ENCODE results near the gene LRRC2. TPM values are rescaled to one million over a fixed set of nuclear protein-coding genes. Genes with fewer than 3 reads are reported as not detected.

The LRRC2 gene
- polyA plus RNA-seq, 3 donors = not detected

GRCh38 chr3:46533091-46533490 is 33.0 kb downstream of the LRRC2 start:
- H3K36me3 ChIP-seq (replicated peaks in 1 of 2; ENCODE audit: control insufficient read depth in 1 of 2, insufficient read depth in 2 of 2, low read length in 2 of 2) = no peaks in the 10 kb centered on the region
- WGBS (ENCODE audit: insufficient coverage) = 83% methylated on average over 1 of the region's 3 CpGs
- H3K4me3 ChIP-seq (replicated peaks in 1 of 3; ENCODE audit: low read depth in 2 of 3, low read length in 3 of 3) = no peak overlapping the region
- Mint-ChIP-seq H3K36me3 (no peaks in the 10 kb centered on the region), H3K27ac (no peak overlapping the region), H3K4me3 (no peak overlapping the region), H3K4me1 (peaks cover 4% of the 10 kb centered on the region), H3K9me3 (peaks cover 0 to 3% (median 0%) of the 10 kb centered on the region in 7 donors), H3K27me3 (ENCODE audit: low read depth in 3 of 3) (peaks cover 2 to 6% (median 6%) of the 10 kb centered on the region in 3 donors)
- H3K9ac ChIP-seq (ENCODE audit: insufficient read depth, low read length, poor library complexity, severe bottlenecking) = no peak overlapping the region
- no peak for DNase-seq
- no peak overlapping the region for H3K4me2 ChIP-seq (replicated peaks; ENCODE audit: extremely low read depth, low read length, poor library complexity, severe bottlenecking)
- H3K4me1 ChIP-seq (ENCODE audit: control insufficient read depth in 1 of 2, insufficient read depth in 2 of 2, low read length in 2 of 2) = peaks cover 6% of the 10 kb centered on the region in 2 donors
- H3K79me2 ChIP-seq (ENCODE audit: insufficient read depth, low read length) = no peaks in the 10 kb centered on the region
- no peaks in the 10 kb centered on the region for H3K9me3 ChIP-seq (replicated peaks in 1 of 2; ENCODE audit: control insufficient read depth in 1 of 2, insufficient read depth in 1 of 2, low read length in 2 of 2)
- no peaks in the 10 kb centered on the region for H3K27me3 ChIP-seq (ENCODE audit: control insufficient read depth in 2 of 2, insufficient read depth in 2 of 2, low read length in 2 of 2)
- no peak for TF ChIP-seq CTCF (IDR thresholded peaks at IDR 0.05)
- intact Hi-C loops (cut with micrococcal nuclease) = no loop called here
- no peak overlapping the region for H3K27ac ChIP-seq (ENCODE audit: low read depth in 1 of 2, low read length in 2 of 2)
- no peaks in the 10 kb centered on the region for H4K20me1 ChIP-seq (ENCODE audit: insufficient read depth, low read length)
- no peak overlapping the region for H2AFZ ChIP-seq (ENCODE audit: insufficient read depth, low read depth, low read length, poor library complexity, severe bottlenecking)

- Mint-ChIP-seq H3K36me3 (no peaks in the 10 kb centered on the region), H3K27ac (no peak overlapping the region), H3K9me3 (peaks cover 0 to 4% (median 0%) of the 10 kb centered on the region in 7 donors), H3K27me3 (ENCODE audit: low read depth in 3 of 3) (peaks cover 2 to 6% (median 3%) of the 10 kb centered on the region in 3 donors), H3K4me3 (no peak overlapping the region), H3K4me1 (no peaks in the 10 kb centered on the region)
- H3K36me3 ChIP-seq (replicated peaks in 1 of 2; ENCODE audit: control insufficient read depth in 1 of 2, insufficient read depth in 2 of 2, low read length in 2 of 2) = no peaks in the 10 kb centered on the region
- no peak overlapping the region for H3K4me2 ChIP-seq (replicated peaks; ENCODE audit: extremely low read depth, low read length, poor library complexity, severe bottlenecking)
- DNase-seq = no peak
- intact Hi-C loops (cut with micrococcal nuclease) = no loop called here
- no peak overlapping the region for H3K27ac ChIP-seq (ENCODE audit: low read depth in 1 of 2, low read length in 2 of 2)
- no peaks in the 10 kb centered on the region for H3K4me1 ChIP-seq (ENCODE audit: control insufficient read depth in 1 of 2, insufficient read depth in 2 of 2, low read length in 2 of 2)
- no peak overlapping the region for H3K9ac ChIP-seq (ENCODE audit: insufficient read depth, low read length, poor library complexity, severe bottlenecking)
- H4K20me1 ChIP-seq (ENCODE audit: insufficient read depth, low read length) = no peaks in the 10 kb centered on the region
- TF ChIP-seq CTCF (IDR thresholded peaks at IDR 0.05) = no peak
- H2AFZ ChIP-seq (ENCODE audit: insufficient read depth, low read depth, low read length, poor library complexity, severe bottlenecking) = no peak overlapping the region
- H3K4me3 ChIP-seq (replicated peaks in 1 of 3; ENCODE audit: low read depth in 2 of 3, low read length in 3 of 3) = no peak overlapping the region
- 95% methylated on average over 4 of the region's 5 CpGs for WGBS (ENCODE audit: insufficient coverage)
- H3K79me2 ChIP-seq (ENCODE audit: insufficient read depth, low read length) = no peaks in the 10 kb centered on the region
- H3K9me3 ChIP-seq (replicated peaks in 1 of 2; ENCODE audit: control insufficient read depth in 1 of 2, insufficient read depth in 1 of 2, low read length in 2 of 2) = no peaks in the 10 kb centered on the region
- H3K27me3 ChIP-seq (ENCODE audit: control insufficient read depth in 2 of 2, insufficient read depth in 2 of 2, low read length in 2 of 2) = no peaks in the 10 kb centered on the region
Observed at GRCh38 chr3:46527239-46527638, 38.9 kb downstream of the LRRC2 start.

Data from CD14-positive monocyte (primary cell).